Bronchial smooth muscle cell (primary cell): ENCODE results near the gene HLA-DQA2. TPM values are rescaled to one million over a fixed set of nuclear protein-coding genes. Genes with fewer than 3 reads are reported as not detected.

ENCODE experiments used
- total RNA-seq: library from RNA; depleted of rRNA; stranded (reverse); fragments of >200 nt; gene quantifications from 2 replicates; pipeline ENCODE4 v1.2.1, GENCODE V29; 2014

HLA-DQA2 gene
- total RNA-seq: not detected in 2 replicates

DNA sequence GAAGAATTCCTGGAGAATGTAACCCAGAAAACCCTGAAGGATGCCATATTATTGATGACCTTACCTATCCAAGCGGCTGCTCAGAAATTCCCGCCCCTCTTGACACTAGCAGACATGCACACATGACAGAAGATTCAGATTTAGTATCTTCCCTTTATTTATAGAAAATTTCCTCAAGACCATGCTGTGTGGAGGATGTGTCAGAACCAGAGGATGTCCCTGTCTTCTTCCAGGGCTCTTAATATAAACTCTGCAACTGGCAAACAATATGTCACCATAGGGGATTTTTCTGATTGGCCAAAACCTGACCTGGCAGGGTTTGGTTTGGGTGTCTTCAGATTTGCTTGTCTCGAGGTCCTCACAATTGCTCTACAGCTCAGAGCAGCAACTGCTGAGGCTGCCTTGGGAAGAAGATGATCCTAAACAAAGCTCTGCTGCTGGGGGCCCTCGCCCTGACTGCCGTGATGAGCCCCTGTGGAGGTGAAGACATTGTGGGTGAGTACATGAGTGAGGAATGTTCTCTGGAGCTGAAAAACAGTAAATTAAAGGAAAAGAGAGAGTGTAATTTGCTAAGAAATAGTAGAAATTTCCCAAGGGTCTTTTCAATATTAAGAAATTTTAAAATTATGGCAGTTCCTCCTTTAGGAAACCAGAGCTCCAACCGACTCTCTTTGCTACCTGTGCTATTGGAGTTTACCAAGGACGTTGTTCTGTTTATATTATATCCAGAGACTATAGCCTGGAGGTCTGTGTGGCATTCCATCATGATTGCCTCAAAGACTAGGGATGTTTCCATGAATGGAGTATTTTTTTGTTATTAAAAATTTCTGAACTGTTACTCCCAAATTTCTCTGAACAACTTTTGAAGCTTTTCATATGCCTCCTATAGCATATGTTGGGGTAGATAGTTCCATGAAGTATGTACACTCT is at the start of gene HLA-DQA2:
TSS of gene HLA-DQA2 (plus strand) at position 361 of the 930 bp plus-strand sequence. CDS start at position 414, 53 bp downstream.

GRCh38 chr6:32763421-32763820 is 22.2 kb downstream of the HLA-DQA2 start, which contains the start of gene HLA-DQB2:
HLA-DQB2 (minus strand) TSS chr6:32763532; CDS start chr6:32763470, 62 bp downstream.

Other genes with a start within 250 kb of the HLA-DQA2 start
- not detected in 2 replicates for gene HLA-DRB5, start 211.1 kb upstream of the HLA-DQA2 start, total RNA-seq
- 0.16 TPM in 1 of 2 replicates, not detected in the other for gene HLA-DRB1, start 151.5 kb upstream of the HLA-DQA2 start, total RNA-seq
- 0.16 TPM in 1 of 2 replicates, not detected in the other for gene HLA-DQA1, start 104.0 kb upstream of the HLA-DQA2 start, total RNA-seq
- gene HLA-DQB1, start 74.7 kb upstream of the HLA-DQA2 start, total RNA-seq: not detected in 2 replicates
- gene HLA-DQB2, start 22.1 kb downstream of the HLA-DQA2 start, total RNA-seq: not detected in 2 replicates
- 0.32 and 1.5 TPM in 2 replicates for gene HLA-DOB, start 75.6 kb downstream of the HLA-DQA2 start, total RNA-seq
- gene TAP2, start 97.3 kb downstream of the HLA-DQA2 start, total RNA-seq: 22.1 and 28.9 TPM in 2 replicates
- 71.3 and 74.7 TPM in 2 replicates for gene PSMB8, start 102.7 kb downstream of the HLA-DQA2 start, total RNA-seq
- 31.8 and 34.8 TPM in 2 replicates for gene TAP1, start 112.3 kb downstream of the HLA-DQA2 start, total RNA-seq
- 48.1 and 49.2 TPM in 2 replicates for gene PSMB9, start 112.8 kb downstream of the HLA-DQA2 start, total RNA-seq
- gene HLA-DMB, start 199.6 kb downstream of the HLA-DQA2 start, total RNA-seq: 0.09 and 0.79 TPM in 2 replicates
- gene HLA-DMA, start 211.7 kb downstream of the HLA-DQA2 start, total RNA-seq: 4.6 and 5.3 TPM in 2 replicates
- gene BRD2, start 227.2 kb downstream of the HLA-DQA2 start, total RNA-seq: 43.8 and 55.0 TPM in 2 replicates